SK-N-SH (cell line): ENCODE measurements around the gene PRKAR1A. TPM values are rescaled to one million over a fixed set of nuclear protein-coding genes. Genes with fewer than 3 reads are reported as not detected.

Source experiments
- CTCF ChIA-PET: fragments of 300-600, 350-600 bp; formaldehyde crosslinking; extraction: SDS; loops from one replicate; lab custom pipeline; 2021; lab: Yijun Ruan, JAX
- POLR2A ChIA-PET: fragments of 350-600 bp; sonication (Branson Sonifier 250); formaldehyde crosslinking; extraction: SDS; loops from one replicate; lab custom pipeline; 2020; ENCODE audit warnings: antibody characterized with exemption, inconsistent platforms; lab: Yijun Ruan, JAX
- DNase-seq: peaks from one replicate; pipeline ENCODE4 v3.0.0; 2012
- H2AFZ ChIP-seq: fragments of 200-600 bp; sonication (generic); 2 replicates; pipeline ENCODE4 v1.8.1; 2016; ENCODE audit warnings: antibody characterized with exemption, mild to moderate bottlenecking, low read depth
- H3F3A ChIP-seq: fragments of 200-600 bp; sonication (generic); replicated peaks from 2 replicates; pipeline ENCODE3; 2016; ENCODE audit warnings: antibody characterized with exemption, mild to moderate bottlenecking; ENCODE audit not compliant: insufficient read depth
- H3K27ac ChIP-seq, 2 experiments: fragments of 200-500 bp in 1 of 2; fragments of 200-600 bp in 1 of 2; sonication (Bioruptor generic) in 1 of 2; sonication (generic), shearing (Covaris generic) in 1 of 2; 2 replicates each; pipeline versions ENCODE4 v1.5.1 to v1.6.1; 2014 to 2016; ENCODE audit warnings: low read depth in 2 of 2, inconsistent platforms in 1 of 2, low read length in 1 of 2, mild to moderate bottlenecking in 1 of 2, mixed read lengths in 1 of 2
- H3K27me3 ChIP-seq: fragments of 200-600 bp; sonication (generic), shearing (Covaris generic); 2 replicates; pipeline ENCODE4 v1.6.1; 2016; ENCODE audit warnings: mixed run types; ENCODE audit not compliant: insufficient read depth
- H3K36me3 ChIP-seq, 2 experiments: fragments of 200-500 bp in 1 of 2; fragments of 200-600 bp in 1 of 2; sonication (Bioruptor generic) in 1 of 2; sonication (generic) in 1 of 2; replicated peaks in 1 of 2; 2 replicates each; pipeline versions ENCODE3 to v1.5.1; 2014 to 2016; ENCODE audit warnings: low read length in 1 of 2, mild to moderate bottlenecking in 1 of 2; ENCODE audit not compliant: insufficient read depth in 2 of 2, control insufficient read depth in 1 of 2
- H3K4me1 ChIP-seq, 2 experiments: fragments of 200-500 bp in 1 of 2; fragments of 200-600 bp in 1 of 2; sonication (Bioruptor generic) in 1 of 2; sonication (generic), shearing (Covaris generic) in 1 of 2; 2 replicates each; pipeline versions ENCODE4 v1.5.1 to v1.6.1; 2014 to 2016; ENCODE audit warnings: low read depth in 1 of 2, low read length in 1 of 2, mixed run types in 1 of 2; ENCODE audit not compliant: insufficient read depth in 2 of 2, control insufficient read depth in 1 of 2
- H3K4me2 ChIP-seq: fragments of 200-600 bp; sonication (generic), shearing (Covaris generic); 2 replicates; pipeline ENCODE4 v1.6.1; 2017; ENCODE audit warnings: mixed run types
- H3K4me3 ChIP-seq, 2 experiments: fragments of 200-500 bp in 1 of 2; fragments of 200-600 bp in 1 of 2; sonication (Bioruptor generic) in 1 of 2; sonication (generic), shearing (Covaris generic) in 1 of 2; 2 replicates each; pipeline versions ENCODE4 v1.5.1 to v1.8.1; 2014 to 2016; ENCODE audit warnings: low read depth in 2 of 2, inconsistent platforms in 1 of 2, low read length in 1 of 2, mild to moderate bottlenecking in 1 of 2, mixed read lengths in 1 of 2, moderate library complexity in 1 of 2
- H3K79me2 ChIP-seq: fragments of 200-600 bp; sonication (generic); 2 replicates; pipeline ENCODE4 v1.8.1; 2017; ENCODE audit warnings: mild to moderate bottlenecking; ENCODE audit not compliant: insufficient read depth
- H3K9ac ChIP-seq: fragments of 200-600 bp; sonication (generic); 2 replicates; pipeline ENCODE4 v1.6.1; 2017; ENCODE audit warnings: mixed run types
- H3K9me2 ChIP-seq: fragments of 200-600 bp; sonication (generic); 2 replicates; pipeline ENCODE4 v1.6.1; 2017; ENCODE audit warnings: mixed run types
- H3K9me3 ChIP-seq: fragments of 200-600 bp; sonication (generic); 2 replicates; pipeline ENCODE4 v1.6.1; 2017; ENCODE audit warnings: mixed run types, mild to moderate bottlenecking, moderate library complexity
- H4K20me1 ChIP-seq: fragments of 200-600 bp; sonication (generic); 2 replicates; pipeline ENCODE4 v1.6.1; 2017; ENCODE audit warnings: mild to moderate bottlenecking, mixed run types; ENCODE audit not compliant: insufficient read depth
- CHD2 ChIP-seq: fragments of 150-350 bp; IDR thresholded peaks from 2 replicates; pipeline ENCODE4 v1.6.1; 2018; ENCODE audit warnings: low read length; ENCODE audit not compliant: partially characterized antibody
- ELF1 ChIP-seq: IDR thresholded peaks from 2 replicates; pipeline ENCODE4 v1.4.0; 2012
- EZH2phosphoT487 ChIP-seq: fragments of 200-600 bp; sonication (generic); IDR thresholded peaks from 2 replicates; pipeline ENCODE4 v1.6.1; 2017; ENCODE audit warnings: low read depth, mixed run types, mild to moderate bottlenecking, antibody characterized with exemption, moderate library complexity, borderline replicate concordance
- FOSL2 ChIP-seq: IDR thresholded peaks from 2 replicates; pipeline ENCODE4 v1.4.0; 2012; ENCODE audit warnings: low read depth, mild to moderate bottlenecking, moderate library complexity, borderline replicate concordance
- FOXM1 ChIP-seq: IDR thresholded peaks from 2 replicates; pipeline ENCODE4 v1.4.0; 2012; ENCODE audit warnings: low read depth, mild to moderate bottlenecking
- IRF3 ChIP-seq: fragments of 150-350 bp; IDR thresholded peaks from 2 replicates; pipeline ENCODE4 v1.6.1; 2016; ENCODE audit warnings: mild to moderate bottlenecking, low read depth, low read length
- JUND ChIP-seq: IDR thresholded peaks from 2 replicates; pipeline ENCODE4 v1.4.0; 2012
- MXI1 ChIP-seq: IDR thresholded peaks from 2 replicates; pipeline ENCODE4 v1.6.1; 2012; ENCODE audit warnings: mild to moderate bottlenecking, low read depth, low read length, improper control_type of control experiment
- NFIC ChIP-seq: IDR thresholded peaks from 2 replicates; pipeline ENCODE4 v1.4.0; 2012; ENCODE audit warnings: borderline replicate concordance
- PBX3 ChIP-seq: IDR thresholded peaks from 2 replicates; pipeline ENCODE4; 2012
- POLR2AphosphoS5 ChIP-seq: IDR thresholded peaks from 2 replicates; pipeline ENCODE4 v1.6.1; 2012; ENCODE audit warnings: low read depth, low read length
- SIN3A ChIP-seq: IDR thresholded peaks from 2 replicates; pipeline ENCODE4 v1.6.1; 2012; ENCODE audit warnings: low read depth, mild to moderate bottlenecking, low read length, moderate library complexity, borderline replicate concordance
- TAF1 ChIP-seq: IDR thresholded peaks from 2 replicates; pipeline ENCODE4 v1.6.1; 2012; ENCODE audit warnings: low read depth, mild to moderate bottlenecking, low read length, moderate library complexity, borderline replicate concordance
- USF2 ChIP-seq: fragments of 150-350 bp; IDR thresholded peaks from 2 replicates; pipeline ENCODE4 v1.6.1; 2017; ENCODE audit warnings: antibody characterized with exemption, low read length, low read depth, borderline replicate concordance
- ZBTB33 ChIP-seq: IDR thresholded peaks from 2 replicates; pipeline ENCODE4 v1.4.0; 2012; ENCODE audit warnings: low read depth, borderline replicate concordance
- WGBS: methylation state at CpG from one replicate; pipeline ENCODE4 v1.1.6; 2017; ENCODE audit warnings: low lambda C conversion rate; 5-methylcytosine and 5-hydroxymethylcytosine counted together
- polyA plus RNA-seq, 3 experiments: library from polyadenylated mRNA; depleted of rRNA; stranded (reverse); fragments of >200 nt; gene quantifications; 2 replicates each; pipeline ENCODE4 v1.2.3, GENCODE V29; 2012

The PRKAR1A gene
- polyA plus RNA-seq, 1 of the 3 experiments (the other 2 are of a cell fraction), result 195 TPM

- H3K9me3 ChIP-seq, result no peaks in the 10 kb centered on the region
- POLR2A ChIA-PET, result no interaction called here
Measured at GRCh38 chr17:68589086-68589485, 76.9 kb downstream of the PRKAR1A start.

GRCh38 chr17:68591583-68591982, 79.4 kb downstream of the PRKAR1A start:
- no peak for DNase-seq
- no peak overlapping the region for H3K4me2 ChIP-seq
- peaks cover 0 to 5% of the 10 kb centered on the region in 2 experiments; a peak in 1 of 4 replicates for H3K4me1 ChIP-seq
- no peaks in the 10 kb centered on the region; the same call in 1 of the 2 replicates for H3K27me3 ChIP-seq
- no peaks in the 10 kb centered on the region for H3K79me2 ChIP-seq
- ChIA-PET CTCF (interaction anchor here (1.2 kb wide), 1 partner anchor 22 kb away, joined by 5 read pairs; no protein-coding TSS in a partner anchor), POLR2A (no interaction called here)
- H2AFZ ChIP-seq, result no peak overlapping the region
- H3K9me3 ChIP-seq, result no peaks in the 10 kb centered on the region
- no peak overlapping the region for H3K9ac ChIP-seq
- H3F3A ChIP-seq, result no peaks in the 10 kb centered on the region
- no peak overlapping the region for H3K4me3 ChIP-seq
- H4K20me1 ChIP-seq, result no peaks in the 10 kb centered on the region
- 45% methylated on average over 12 of the region's 12 CpGs for whole genome bisulfite sequencing
- no peaks in the 10 kb centered on the region for H3K36me3 ChIP-seq
- H3K9me2 ChIP-seq, result no peaks in the 10 kb centered on the region
- no peak overlapping the region for H3K27ac ChIP-seq
- no peak for TF ChIP-seq USF2
- TF ChIP-seq CHD2, result no peak
- TF ChIP-seq NFIC, result no peak
- no peak for TF ChIP-seq MXI1
- no peak for TF ChIP-seq FOXM1
- no peak for TF ChIP-seq PBX3
- TF ChIP-seq ELF1, result no peak
- no peak for TF ChIP-seq ZBTB33
- no peak for TF ChIP-seq EZH2phosphoT487
- TF ChIP-seq FOSL2, result no peak
- TF ChIP-seq JUND, result no peak
- TF ChIP-seq SIN3A, result no peak

More at GRCh38 chr17:68589086-68589485, 76.9 kb downstream of the PRKAR1A start:
- Histone ChIP-seq H3K4me3 (no peak overlapping the region), H3K27me3 (no peaks in the 10 kb centered on the region; the same call in 1 of the 2 replicates), H3K4me2 (no peak overlapping the region), H3K79me2 (no peaks in the 10 kb centered on the region), H3K36me3 (no peaks in the 10 kb centered on the region), H3K9ac (no peak overlapping the region), H3K9me2 (no peaks in the 10 kb centered on the region), H3K4me1 (peaks cover 0 to 5% of the 10 kb centered on the region in 2 experiments; a peak in 1 of 4 replicates), H2AFZ (no peak overlapping the region), H3K27ac (no peak overlapping the region), H4K20me1 (no peaks in the 10 kb centered on the region)
- CTCF ChIA-PET, result interaction anchor here (0.7 kb wide), 1 partner anchor 12 kb away, joined by 3 read pairs; the partner anchor contains the start of gene FAM20A
- no peak for DNase-seq
- 10% methylated on average over 3 of the region's 3 CpGs for WGBS
- no peak for TF ChIP-seq POLR2AphosphoS5
- TF ChIP-seq TAF1, result no peak
- TF ChIP-seq JUND, result no peak
- no peak for TF ChIP-seq IRF3
- TF ChIP-seq FOSL2, result no peak
- TF ChIP-seq NFIC, result no peak
- no peak for TF ChIP-seq ZBTB33
- no peak for TF ChIP-seq CHD2
- no peak for TF ChIP-seq SIN3A
- TF ChIP-seq, all 33 proteins: peak for 0
- H3F3A ChIP-seq, result no peaks in the 10 kb centered on the region
